ENCODE data around the gene CCDC83. TPM values are rescaled to one million over a fixed set of nuclear protein-coding genes. Genes with fewer than 3 reads are reported as not detected.
"Not testable (repeated sequence)": the region's sequence is repeated elsewhere in the genome, so short reads cannot be mapped to it uniquely, and the experiment has no call there.

CCDC83 gene
- total RNA-seq, 4 donors from 2014 or later = not detected

- no peak for TF ChIP-seq EP300 (IDR thresholded peaks at IDR 0.05)
- Histone ChIP-seq H3K4me1 (no peaks in the 10 kb centered on the region), H3K9me3 (no peaks in the 10 kb centered on the region), H3K4me3 (no peak overlapping the region), H3K27ac (no peak overlapping the region), H3K27me3 (no peaks in the 10 kb centered on the region), H3K36me3 (no peaks in the 10 kb centered on the region)
- DNase-seq (ENCODE audit: low spot score in 2 of 2) = no peak
- 73 to 78% methylated on average over 1 of the region's 1 CpG for WGBS, 2 donors
Measured at GRCh38 chr11:85923455-85923854, 68.3 kb downstream of the CCDC83 start.

GRCh38 chr11:85926653-85927214 lies 71.6 kb downstream of the CCDC83 start:
- H3K27ac ChIP-seq; H3K9me3 ChIP-seq; H3K36me3 ChIP-seq; DNase-seq (ENCODE audit: low spot score in 2 of 2); H3K27me3 ChIP-seq; H3K4me3 ChIP-seq; H3K4me1 ChIP-seq: not testable (repeated sequence)
- WGBS, 2 donors = 83 to 90% methylated on average over 2 of the region's 2 CpGs

GRCh38 chr11:85930879-85931366 lies 75.7 kb downstream of the CCDC83 start:
- TF ChIP-seq POLR2A (IDR thresholded peaks at IDR 0.05) (no peak), EP300 (IDR thresholded peaks at IDR 0.05) (no peak), CTCF (IDR thresholded peaks at IDR 0.05) (no peak)
- 83 to 87% methylated on average over 11 of the region's 11 CpGs for WGBS, 2 donors

GRCh38 chr11:85934596-85935169 lies 79.5 kb downstream of the CCDC83 start:
- Histone ChIP-seq H3K36me3 (no peaks in the 10 kb centered on the region), H3K9me3 (no peaks in the 10 kb centered on the region), H3K27me3 (no peaks in the 10 kb centered on the region), H3K4me1 (no peaks in the 10 kb centered on the region), H3K27ac (no peak overlapping the region), H3K4me3 (peak overlapping the region in 2 of 4 donors; percentile 5 to 32)
- TF ChIP-seq POLR2A (IDR thresholded peaks at IDR 0.05) (no peak), EP300 (IDR thresholded peaks at IDR 0.05) (no peak)
- WGBS, 2 donors = 46 to 51% methylated on average over 43 to 44 of the region's 47 CpGs
- DNase-seq (ENCODE audit: low spot score in 2 of 2) = no peak

More at GRCh38 chr11:85930879-85931366, 75.7 kb downstream of the CCDC83 start:
- H3K9me3 ChIP-seq = peaks cover 0 to 2% (median 0%) of the 10 kb centered on the region in 4 donors
- no peaks in the 10 kb centered on the region for H3K4me1 ChIP-seq
- no peak overlapping the region for H3K4me3 ChIP-seq
- DNase-seq (ENCODE audit: low spot score in 2 of 2) = no peak
- H3K27me3 ChIP-seq = no peaks in the 10 kb centered on the region
- no peak overlapping the region for H3K27ac ChIP-seq
- H3K36me3 ChIP-seq = no peaks in the 10 kb centered on the region

- Histone ChIP-seq H3K4me3 (no peak overlapping the region), H3K27me3 (no peaks in the 10 kb centered on the region), H3K27ac (no peak overlapping the region), H3K4me1 (no peaks in the 10 kb centered on the region), H3K36me3 (no peaks in the 10 kb centered on the region), H3K9me3 (no peaks in the 10 kb centered on the region)
- no peak for DNase-seq (ENCODE audit: low spot score in 2 of 2)
- TF ChIP-seq POLR2A (IDR thresholded peaks at IDR 0.05) (no peak), EP300 (IDR thresholded peaks at IDR 0.05) (no peak), CTCF (IDR thresholded peaks at IDR 0.05) (no peak)
- 86 to 93% methylated on average over 9 to 10 of the region's 10 CpGs for WGBS, 2 donors
Measured at GRCh38 chr11:85935751-85936150, 80.6 kb downstream of the CCDC83 start.

GRCh38 chr11:85937835-85938234 lies 82.7 kb downstream of the CCDC83 start:
- no peak for DNase-seq (ENCODE audit: low spot score in 2 of 2)
- Histone ChIP-seq H3K4me3 (no peak overlapping the region), H3K27ac (no peak overlapping the region), H3K36me3 (no peaks in the 10 kb centered on the region), H3K9me3 (no peaks in the 10 kb centered on the region), H3K4me1 (peaks cover 0 to 2% (median 0%) of the 10 kb centered on the region in 4 donors), H3K27me3 (no peaks in the 10 kb centered on the region)
- TF ChIP-seq POLR2A (IDR thresholded peaks at IDR 0.05) = no peak
- no peak for TF ChIP-seq EP300 (IDR thresholded peaks at IDR 0.05)
- no peak for TF ChIP-seq CTCF (IDR thresholded peaks at IDR 0.05)
- WGBS, 2 donors = 92 to 100% methylated on average over 1 of the region's 1 CpG
